Nephron (organoid): ENCODE results near the gene HOXC9.

Source experiments
- H3K27ac Mint-ChIP-seq, 3 experiments: 2 replicates each; pipeline ENCODE4 v1.8.0; 2020; ENCODE audit warnings: mixed read lengths in 3 of 3, mild to moderate bottlenecking in 2 of 3, moderate library complexity in 1 of 3
- H3K27me3 Mint-ChIP-seq: 2 replicates; pipeline ENCODE4 v1.8.0; 2021; ENCODE audit warnings: low read depth, mild to moderate bottlenecking, moderate library complexity, mixed read lengths
- H3K36me3 Mint-ChIP-seq: 2 replicates; pipeline ENCODE4 v1.8.0; 2020; ENCODE audit warnings: low read depth, mixed read lengths
- H3K4me1 Mint-ChIP-seq: 2 replicates; pipeline ENCODE4 v1.8.0; 2020; ENCODE audit warnings: mixed read lengths
- H3K4me3 Mint-ChIP-seq, 3 experiments: 2 replicates each; pipeline ENCODE4 v1.8.0; 2020; ENCODE audit warnings: mild to moderate bottlenecking in 3 of 3, mixed read lengths in 3 of 3, moderate library complexity in 2 of 3
- H3K9me3 Mint-ChIP-seq: 2 replicates; pipeline ENCODE4 v1.8.0; 2020; ENCODE audit warnings: mixed read lengths
- TF ChIP-seq, protein P1 (sequence below), 3 experiments: fragments of 200-600 bp; sonication (generic); IDR thresholded peaks; one replicate each; pipeline ENCODE4 v1.5.0; 2021; ENCODE audit warnings: antibody characterized with exemption in 3 of 3; ENCODE audit not compliant: unreplicated experiment in 3 of 3

HOXC9 gene

DNA sequence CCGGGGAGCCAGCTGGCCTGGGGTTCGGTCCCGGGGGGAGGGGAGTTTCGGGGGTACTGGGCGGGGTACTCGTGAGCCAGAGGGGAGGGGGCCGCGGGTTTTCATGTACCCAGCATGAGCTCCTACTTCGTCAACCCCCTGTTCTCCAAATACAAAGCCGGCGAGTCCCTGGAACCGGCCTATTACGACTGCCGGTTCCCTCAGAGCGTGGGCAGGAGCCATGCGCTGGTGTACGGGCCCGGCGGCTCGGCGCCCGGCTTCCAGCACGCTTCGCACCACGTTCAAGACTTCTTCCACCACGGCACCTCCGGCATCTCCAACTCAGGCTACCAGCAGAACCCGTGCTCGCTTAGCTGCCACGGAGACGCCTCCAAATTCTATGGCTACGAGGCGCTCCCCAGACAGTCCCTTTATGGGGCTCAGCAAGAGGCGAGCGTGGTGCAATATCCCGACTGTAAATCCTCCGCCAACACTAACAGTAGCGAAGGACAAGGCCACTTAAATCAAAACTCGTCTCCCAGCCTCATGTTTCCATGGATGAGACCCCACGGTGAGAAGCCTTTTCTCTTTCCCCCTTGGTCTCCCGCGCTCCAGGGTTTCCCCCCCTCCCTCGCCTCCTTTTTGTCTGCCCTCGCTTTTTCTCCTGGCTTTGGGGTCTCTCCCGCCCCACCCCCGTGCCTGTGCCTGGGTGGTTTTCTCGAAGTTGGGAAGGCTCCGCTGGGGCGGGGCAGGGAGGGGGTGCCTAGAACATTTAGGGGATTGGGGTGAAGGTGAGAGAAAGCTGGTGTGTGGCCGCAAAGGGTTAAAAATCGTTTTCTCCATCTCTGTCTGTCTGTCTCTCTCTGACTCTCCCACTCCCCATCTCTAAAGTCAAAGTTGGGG lies 9.5 kb downstream of the HOXC9 start:
- peak overlapping the region; percentile 78 to 97 (median 83) for H3K4me3 Mint-ChIP-seq
- H3K9me3 Mint-ChIP-seq: no peaks in the 10 kb centered on the region
- H3K4me1 Mint-ChIP-seq: peaks cover 82% of the 10 kb centered on the region
- H3K27ac Mint-ChIP-seq: peak overlapping the region; percentile 95 to 97 (median 95)
- TF ChIP-seq, protein P1, sequence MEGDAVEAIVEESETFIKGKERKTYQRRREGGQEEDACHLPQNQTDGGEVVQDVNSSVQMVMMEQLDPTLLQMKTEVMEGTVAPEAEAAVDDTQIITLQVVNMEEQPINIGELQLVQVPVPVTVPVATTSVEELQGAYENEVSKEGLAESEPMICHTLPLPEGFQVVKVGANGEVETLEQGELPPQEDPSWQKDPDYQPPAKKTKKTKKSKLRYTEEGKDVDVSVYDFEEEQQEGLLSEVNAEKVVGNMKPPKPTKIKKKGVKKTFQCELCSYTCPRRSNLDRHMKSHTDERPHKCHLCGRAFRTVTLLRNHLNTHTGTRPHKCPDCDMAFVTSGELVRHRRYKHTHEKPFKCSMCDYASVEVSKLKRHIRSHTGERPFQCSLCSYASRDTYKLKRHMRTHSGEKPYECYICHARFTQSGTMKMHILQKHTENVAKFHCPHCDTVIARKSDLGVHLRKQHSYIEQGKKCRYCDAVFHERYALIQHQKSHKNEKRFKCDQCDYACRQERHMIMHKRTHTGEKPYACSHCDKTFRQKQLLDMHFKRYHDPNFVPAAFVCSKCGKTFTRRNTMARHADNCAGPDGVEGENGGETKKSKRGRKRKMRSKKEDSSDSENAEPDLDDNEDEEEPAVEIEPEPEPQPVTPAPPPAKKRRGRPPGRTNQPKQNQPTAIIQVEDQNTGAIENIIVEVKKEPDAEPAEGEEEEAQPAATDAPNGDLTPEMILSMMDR (IDR thresholded peaks at IDR 0.05; ENCODE audit: unreplicated experiment in 3 of 3): no peak
- peaks cover 50% of the 10 kb centered on the region for H3K27me3 Mint-ChIP-seq
- peaks cover 7% of the 10 kb centered on the region for H3K36me3 Mint-ChIP-seq

DNA sequence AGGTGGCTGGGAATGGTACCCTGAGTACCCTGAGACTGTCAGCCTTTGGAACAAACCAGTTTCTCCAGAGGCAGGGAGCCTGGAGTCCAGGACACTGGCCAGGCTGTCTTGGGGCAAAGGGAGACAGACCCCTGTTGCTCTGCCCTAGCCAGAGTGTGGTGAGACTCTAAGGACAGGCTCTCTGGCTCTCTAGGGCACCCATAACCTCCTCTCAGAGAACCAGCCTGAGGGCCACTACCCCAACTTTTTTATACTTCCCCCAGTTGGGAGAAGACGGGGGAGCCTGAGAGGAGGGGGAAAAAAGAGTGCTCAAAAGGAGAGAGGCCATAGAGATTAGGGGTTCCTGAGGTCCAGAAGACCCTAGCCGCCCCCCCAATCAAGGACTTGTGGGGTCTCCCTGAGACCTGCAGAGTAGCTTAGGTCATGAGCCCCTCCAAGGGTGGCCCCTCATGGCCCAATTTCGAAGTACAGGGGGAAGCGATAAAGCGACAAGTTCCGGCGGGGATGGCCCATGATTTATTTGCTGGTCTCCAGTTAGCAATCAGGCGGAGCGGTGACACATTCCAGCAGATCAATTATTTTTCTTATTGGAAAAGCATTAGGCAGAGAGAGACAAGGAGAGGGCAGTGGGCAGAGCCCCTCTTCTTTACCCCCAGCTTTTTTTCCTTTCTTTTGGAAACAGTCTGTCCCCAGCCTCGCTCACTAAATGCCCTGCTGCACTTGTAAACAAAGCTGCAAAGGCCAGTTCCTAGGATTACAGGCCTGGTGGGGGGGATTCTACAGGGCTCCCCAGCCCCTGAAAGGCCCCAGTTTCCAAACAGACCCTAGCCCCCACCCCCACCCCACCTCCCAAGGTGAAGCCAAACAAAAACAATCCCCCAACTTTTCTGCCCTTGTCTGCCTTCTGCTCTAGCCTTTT lies 10.4 kb downstream of the HOXC9 start:
- peaks cover 56% of the 10 kb centered on the region for H3K27me3 Mint-ChIP-seq
- no peaks in the 10 kb centered on the region for H3K9me3 Mint-ChIP-seq
- peaks cover 5% of the 10 kb centered on the region for H3K36me3 Mint-ChIP-seq
- H3K4me3 Mint-ChIP-seq: peak overlapping the region; percentile 78 to 97 (median 83)
- H3K4me1 Mint-ChIP-seq: peaks cover 82% of the 10 kb centered on the region
- TF ChIP-seq, protein P1 (IDR thresholded peaks at IDR 0.05; ENCODE audit: unreplicated experiment in 3 of 3): no peak
- H3K27ac Mint-ChIP-seq: peak overlapping the region; percentile 95 to 97 (median 95)

DNA sequence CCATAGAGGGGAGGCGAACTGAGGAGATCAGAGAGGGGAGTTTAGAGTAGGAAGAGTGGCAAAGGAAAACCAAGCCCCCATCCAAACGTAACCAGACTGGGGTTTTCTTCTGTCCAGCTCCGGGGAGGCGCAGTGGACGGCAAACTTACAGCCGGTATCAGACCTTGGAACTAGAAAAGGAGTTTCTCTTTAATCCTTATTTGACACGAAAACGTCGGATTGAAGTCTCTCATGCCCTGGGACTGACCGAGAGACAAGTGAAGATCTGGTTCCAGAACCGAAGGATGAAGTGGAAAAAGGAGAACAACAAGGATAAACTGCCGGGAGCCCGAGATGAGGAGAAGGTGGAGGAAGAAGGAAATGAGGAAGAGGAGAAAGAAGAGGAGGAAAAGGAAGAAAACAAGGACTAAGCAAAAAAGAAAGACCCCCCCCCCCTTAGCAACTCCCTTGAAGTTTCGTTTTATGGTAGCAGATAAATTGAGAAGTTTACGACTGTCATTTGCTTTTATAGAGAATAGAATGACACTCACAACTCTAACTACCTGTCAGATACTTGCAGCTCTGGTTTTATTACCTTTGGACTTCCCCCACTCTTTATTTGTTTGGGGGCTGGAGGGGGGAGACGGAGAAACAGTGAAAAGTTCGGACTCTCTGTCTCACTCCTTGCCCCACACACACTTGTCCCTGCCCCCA lies 11.2 kb downstream of the HOXC9 start:
- peaks cover 82% of the 10 kb centered on the region for H3K4me1 Mint-ChIP-seq
- H3K4me3 Mint-ChIP-seq: peak overlapping the region; percentile 78 to 97 (median 83)
- H3K27me3 Mint-ChIP-seq: peaks cover 50% of the 10 kb centered on the region
- H3K36me3 Mint-ChIP-seq: peaks cover 3% of the 10 kb centered on the region
- H3K27ac Mint-ChIP-seq: peak overlapping the region; percentile 93 to 97 (median 95)
- no peaks in the 10 kb centered on the region for H3K9me3 Mint-ChIP-seq
- TF ChIP-seq, protein P1 (IDR thresholded peaks at IDR 0.05; ENCODE audit: unreplicated experiment in 3 of 3): no peak

DNA sequence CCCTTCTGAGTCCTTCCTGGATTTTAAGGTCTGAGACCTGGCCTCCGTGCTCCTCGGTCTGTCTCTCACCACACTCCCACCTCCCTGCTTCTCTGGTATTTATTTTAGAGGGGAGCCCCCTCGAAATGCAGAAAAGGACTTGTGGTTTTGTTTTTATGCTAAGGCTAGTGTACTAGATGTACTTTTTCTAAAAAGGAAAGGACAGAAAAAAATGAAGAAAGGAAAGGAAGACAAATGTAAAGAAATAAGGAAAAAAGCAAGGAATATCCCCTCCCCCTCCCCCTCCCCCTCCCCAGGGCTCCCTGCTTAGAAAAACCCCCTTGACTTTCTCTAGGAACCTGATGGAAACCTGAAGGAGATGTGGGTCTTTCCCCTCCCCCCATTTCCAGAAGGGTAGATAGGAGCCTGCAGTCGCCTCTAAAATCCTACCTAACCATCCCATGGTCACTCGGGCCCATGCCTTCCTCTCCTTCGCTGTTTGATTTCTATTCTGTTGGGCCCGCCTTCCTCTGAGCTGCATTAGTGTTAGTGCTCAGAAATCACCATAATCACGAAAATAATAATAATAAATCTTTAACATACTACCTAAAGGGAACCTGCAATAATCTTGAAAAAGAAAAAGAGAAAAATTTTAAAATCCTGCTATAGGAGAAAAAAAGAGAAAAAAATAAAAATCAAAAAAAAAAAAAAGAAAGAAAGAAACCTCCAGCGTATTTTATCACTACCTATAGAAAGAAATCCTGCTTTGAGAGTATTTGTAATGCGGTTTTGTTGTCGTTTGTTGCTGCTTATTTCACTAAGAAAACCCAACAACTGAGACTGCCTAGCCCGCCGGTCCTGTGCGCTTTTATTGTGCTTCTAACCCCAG lies 11.9 kb downstream of the HOXC9 start:
- peak overlapping the region; percentile 93 to 97 (median 95) for H3K27ac Mint-ChIP-seq
- TF ChIP-seq, protein P1 (IDR thresholded peaks at IDR 0.05; ENCODE audit: unreplicated experiment in 3 of 3): no peak
- no peaks in the 10 kb centered on the region for H3K36me3 Mint-ChIP-seq
- H3K4me3 Mint-ChIP-seq: peak overlapping the region; percentile 78 to 97 (median 83)
- H3K4me1 Mint-ChIP-seq: peaks cover 81% of the 10 kb centered on the region
- H3K9me3 Mint-ChIP-seq: no peaks in the 10 kb centered on the region
- peaks cover 43% of the 10 kb centered on the region for H3K27me3 Mint-ChIP-seq
